ENCODE results near the gene UBE2D1. TPM values are rescaled to one million over a fixed set of nuclear protein-coding genes. Genes with fewer than 3 reads are reported as not detected.
A peak's percentile ranks its signal among the peaks of the same experiment; 100 is the strongest.

UBE2D1 gene
- total and polyA plus RNA-seq, 2 of the 13 experiments (the other 11 are each of a cell fraction or from before 2014, with no cell fraction given), result 6.2 to 13.8 TPM

DNA sequence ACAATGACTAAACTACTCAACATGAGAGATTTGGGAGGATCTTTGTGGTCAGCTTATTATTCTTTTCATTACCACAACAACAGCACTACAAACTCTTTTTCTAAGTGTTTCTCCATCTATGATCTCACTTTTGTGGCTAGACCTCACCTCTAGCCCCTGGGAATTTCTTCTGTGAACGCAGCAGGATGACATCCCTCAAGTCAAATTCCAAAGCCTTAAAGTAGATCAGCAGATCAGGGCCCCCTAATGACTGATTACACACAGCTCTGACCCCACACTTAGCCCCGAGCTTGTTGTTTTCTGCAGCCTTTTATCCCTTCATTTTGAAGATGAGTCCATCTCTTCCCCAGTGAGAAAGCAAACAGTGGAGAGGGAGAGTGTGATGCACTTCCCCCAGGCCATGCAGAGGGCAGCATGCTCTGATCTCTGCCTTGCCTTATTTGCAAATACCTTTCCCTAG lies 77.7 kb downstream of the UBE2D1 start:
- WGBS (ENCODE audit: low lambda C conversion rate), result 12% methylated on average over 2 of the region's 2 CpGs
- in situ Hi-C loops (cut with HindIII; ENCODE audit: extremely low pct_ligation_motif_present, low pct_unique_long_range_greater_than_20kb) (loop anchor here (10.0 kb wide), 2 partner anchors 102 to 232 kb away; partner anchors contain the start of gene BICC1), intact Hi-C loops (cut with micrococcal nuclease; ENCODE audit: unreplicated experiment) (loop anchor here (5.0 kb wide), 1 partner anchor 100 kb away; the partner anchor contains the start of gene BICC1)
- Histone ChIP-seq H3K4me3 (replicated peaks in 1 of 3; ENCODE audit: insufficient read depth in 1 of 3, low read depth in 2 of 3, low read length in 3 of 3) (no peak overlapping the region), H2AFZ (ENCODE audit: low read length) (no peak overlapping the region), H3K27me3 (ENCODE audit: control insufficient read depth in 1 of 2, insufficient read depth in 2 of 2, low read length in 2 of 2) (no peaks in the 10 kb centered on the region), H3K4me1 (ENCODE audit: insufficient read depth, low read length) (peaks cover 18% of the 10 kb centered on the region), H3K9ac (ENCODE audit: insufficient read depth, low read depth, low read length) (no peak overlapping the region), H4K20me1 (ENCODE audit: insufficient read depth, low read length) (no peaks in the 10 kb centered on the region), H3K4me2 (ENCODE audit: low read depth, low read length) (peak overlapping the region; percentile 44; the same call in 1 of the 2 replicates), H3K9me3 (ENCODE audit: low read length) (no peaks in the 10 kb centered on the region), H3K79me2 (ENCODE audit: insufficient read depth, low read length) (no peaks in the 10 kb centered on the region), H3K36me3 (replicated peaks in 1 of 2; ENCODE audit: control insufficient read depth in 1 of 2, insufficient read depth in 2 of 2, low read length in 2 of 2) (no peaks in the 10 kb centered on the region), H3K27ac (ENCODE audit: extremely low read length, insufficient read depth, low read length) (no peak overlapping the region)
- peak; percentile 32 for FAIRE-seq
- BruUV-seq (replicated peaks), result no TSS peak
- POLR2A ChIA-PET, result no interaction called here
- TF ChIP-seq, protein P1, sequence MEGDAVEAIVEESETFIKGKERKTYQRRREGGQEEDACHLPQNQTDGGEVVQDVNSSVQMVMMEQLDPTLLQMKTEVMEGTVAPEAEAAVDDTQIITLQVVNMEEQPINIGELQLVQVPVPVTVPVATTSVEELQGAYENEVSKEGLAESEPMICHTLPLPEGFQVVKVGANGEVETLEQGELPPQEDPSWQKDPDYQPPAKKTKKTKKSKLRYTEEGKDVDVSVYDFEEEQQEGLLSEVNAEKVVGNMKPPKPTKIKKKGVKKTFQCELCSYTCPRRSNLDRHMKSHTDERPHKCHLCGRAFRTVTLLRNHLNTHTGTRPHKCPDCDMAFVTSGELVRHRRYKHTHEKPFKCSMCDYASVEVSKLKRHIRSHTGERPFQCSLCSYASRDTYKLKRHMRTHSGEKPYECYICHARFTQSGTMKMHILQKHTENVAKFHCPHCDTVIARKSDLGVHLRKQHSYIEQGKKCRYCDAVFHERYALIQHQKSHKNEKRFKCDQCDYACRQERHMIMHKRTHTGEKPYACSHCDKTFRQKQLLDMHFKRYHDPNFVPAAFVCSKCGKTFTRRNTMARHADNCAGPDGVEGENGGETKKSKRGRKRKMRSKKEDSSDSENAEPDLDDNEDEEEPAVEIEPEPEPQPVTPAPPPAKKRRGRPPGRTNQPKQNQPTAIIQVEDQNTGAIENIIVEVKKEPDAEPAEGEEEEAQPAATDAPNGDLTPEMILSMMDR (CRISPR knock-in tag; IDR thresholded peaks at IDR 0.05), result peak; percentile 39
- no peak for TF ChIP-seq SIX1 (CRISPR knock-in tag; IDR thresholded peaks at IDR 0.05; ENCODE audit: borderline replicate concordance)
- TF ChIP-seq ATF7 (IDR thresholded peaks at IDR 0.05), result no peak
- no peak for TF ChIP-seq ATF7 (CRISPR knock-in tag; IDR thresholded peaks at IDR 0.05)
- peak; percentile 34 for TF ChIP-seq STAG1 (CRISPR knock-in tag; IDR thresholded peaks at IDR 0.05)
- 0 out of 2 replicates have a peak, but pooled peaks have one; percentile 17 for TF ChIP-seq ZNF7 (CRISPR knock-in tag; IDR thresholded peaks at IDR 0.05)
- TF ChIP-seq DR1 (CRISPR knock-in tag; IDR thresholded peaks at IDR 0.05), result no peak
- TF ChIP-seq ARHGAP35 (CRISPR knock-in tag; IDR thresholded peaks at IDR 0.05; ENCODE audit: borderline replicate concordance), result no peak
- CTCF ChIA-PET (ENCODE audit: low intra/inter-chr PET ratio, low total read pairs), result no interaction called here
- peak; percentile 82 for ATAC-seq
- DNase-seq (ENCODE audit: low spot score), result peak; percentile 30

Measured in HepG2 (cell line).